Smooth muscle cell (in vitro differentiated cells): Measurements from ENCODE around the gene SCRN2. TPM values are rescaled to one million over a fixed set of nuclear protein-coding genes. Genes with fewer than 3 reads are reported as not detected.
A peak's percentile ranks its signal among the peaks of the same experiment; 100 is the strongest.

Experiments
- DNase-seq: peaks from one replicate; lab custom pipeline; 2025; ENCODE audit not compliant: unreplicated experiment; lab: John Stamatoyannopoulos, UW
- H2AFZ ChIP-seq: fragments of 200-600 bp; sonication (generic); 2 replicates; pipeline ENCODE4 v1.6.0; 2016; ENCODE audit warnings: antibody characterized with exemption, low read depth, mild to moderate bottlenecking
- H3F3A ChIP-seq: fragments of 200-600 bp; sonication (generic); 2 replicates; pipeline ENCODE4 v1.6.0; 2017; ENCODE audit warnings: antibody characterized with exemption, low read depth
- H3K27ac ChIP-seq: fragments of 200-600 bp; sonication (generic); 2 replicates; pipeline ENCODE4 v1.5.1; 2016; ENCODE audit warnings: low read depth, mild to moderate bottlenecking
- H3K27me3 ChIP-seq: fragments of 200-600 bp; sonication (generic); 2 replicates; pipeline ENCODE4 v1.6.1; 2016; ENCODE audit warnings: low read depth, mild to moderate bottlenecking
- H3K36me3 ChIP-seq: fragments of 200-600 bp; sonication (generic); 2 replicates; pipeline ENCODE4 v1.5.1; 2016; ENCODE audit warnings: low read depth
- H3K4me1 ChIP-seq: fragments of 200-600 bp; sonication (generic); 2 replicates; pipeline ENCODE4 v1.5.1; 2016; ENCODE audit warnings: low read depth
- H3K4me2 ChIP-seq: fragments of 200-600 bp; sonication (generic); 2 replicates; pipeline ENCODE4 v1.6.0; 2016; ENCODE audit warnings: mild to moderate bottlenecking
- H3K4me3 ChIP-seq: fragments of 200-600 bp; sonication (generic); 2 replicates; pipeline ENCODE4 v1.5.1; 2016; ENCODE audit warnings: mild to moderate bottlenecking
- H3K79me2 ChIP-seq: fragments of 200-600 bp; sonication (generic); 2 replicates; pipeline ENCODE4 v1.6.0; 2016; ENCODE audit warnings: low read depth, mild to moderate bottlenecking
- H3K9ac ChIP-seq: fragments of 200-600 bp; sonication (generic); 2 replicates; pipeline ENCODE4 v1.6.0; 2016; ENCODE audit warnings: low read depth
- H3K9me3 ChIP-seq: fragments of 200-600 bp; sonication (generic); replicated peaks from 2 replicates; pipeline ENCODE4 v1.5.1; 2016; ENCODE audit warnings: low read depth
- H4K20me1 ChIP-seq: fragments of 200-600 bp; sonication (generic); 2 replicates; pipeline ENCODE4 v1.6.0; 2016; ENCODE audit warnings: low read depth
- CTCF ChIP-seq: fragments of 200-600 bp; sonication (generic); IDR thresholded peaks from 2 replicates; pipeline ENCODE4 v1.5.1; 2017; ENCODE audit warnings: borderline replicate concordance, mild to moderate bottlenecking, antibody characterized with exemption; ENCODE audit not compliant: insufficient read depth, poor library complexity, severe bottlenecking
- WGBS: methylation state at CpG from one replicate; pipeline ENCODE4 v1.1.7; 2016; ENCODE audit warnings: low lambda C conversion rate; 5-methylcytosine and 5-hydroxymethylcytosine counted together
- polyA plus RNA-seq: library from polyadenylated mRNA; unstranded; fragments of >200 nt; fragmentation: Nextera tagmentation; extraction: Ambion mirVana; gene quantifications from 2 replicates; pipeline ENCODE4 v1.2.1, GENCODE V29; 2016
- total RNA-seq: library from RNA; depleted of rRNA; stranded (reverse); fragments of >200 nt; gene quantifications from 2 replicates; pipeline ENCODE4 v1.2.3, GENCODE V29; 2014

The SCRN2 gene
- total and polyA plus RNA-seq, 2 experiments from 2014 or later: 16.0 to 49.4 TPM

- Histone ChIP-seq H3K36me3 (no peaks in the 10 kb centered on the region), H2AFZ (no peak overlapping the region), H3K4me3 (no peak overlapping the region), H4K20me1 (peaks cover 8% of the 10 kb centered on the region), H3F3A (peaks cover 8% of the 10 kb centered on the region), H3K79me2 (no peaks in the 10 kb centered on the region), H3K27ac (peak overlapping the region; percentile 96), H3K4me2 (peak overlapping the region; percentile 52), H3K9me3 (no peaks in the 10 kb centered on the region), H3K9ac (peak overlapping the region; percentile 73), H3K27me3 (no peaks in the 10 kb centered on the region), H3K4me1 (peaks cover 4% of the 10 kb centered on the region)
- no peak for TF ChIP-seq CTCF
- DNase-seq: no peak
- WGBS: 89% methylated on average over 9 of the region's 9 CpGs
These were observed 30.0 kb downstream of the SCRN2 start for GRCh38 chr17:47810901-47811635.

GRCh38 chr17:47810200-47810821 is 30.8 kb downstream of the SCRN2 start:
- Histone ChIP-seq H3K9ac (peak overlapping the region; percentile 73), H2AFZ (no peak overlapping the region), H3F3A (peaks cover 8% of the 10 kb centered on the region), H3K9me3 (no peaks in the 10 kb centered on the region), H3K4me3 (no peak overlapping the region), H4K20me1 (peaks cover 8% of the 10 kb centered on the region), H3K36me3 (no peaks in the 10 kb centered on the region), H3K79me2 (no peaks in the 10 kb centered on the region), H3K27me3 (no peaks in the 10 kb centered on the region), H3K4me2 (peak overlapping the region; percentile 52), H3K27ac (peak overlapping the region; percentile 96), H3K4me1 (peaks cover 4% of the 10 kb centered on the region)
- WGBS: 36% methylated on average over 10 of the region's 10 CpGs
- no peak for DNase-seq
- no peak for TF ChIP-seq CTCF

- H3F3A ChIP-seq: peaks cover 8% of the 10 kb centered on the region
- H3K9me3 ChIP-seq: no peaks in the 10 kb centered on the region
- H3K79me2 ChIP-seq: no peaks in the 10 kb centered on the region
- peak overlapping the region; percentile 96 for H3K27ac ChIP-seq
- peak overlapping the region; percentile 52 for H3K9ac ChIP-seq
- peaks cover 8% of the 10 kb centered on the region for H4K20me1 ChIP-seq
- peaks cover 4% of the 10 kb centered on the region for H3K4me1 ChIP-seq
- no peak overlapping the region for H3K4me3 ChIP-seq
- no peak for TF ChIP-seq CTCF
- peaks cover 7% of the 10 kb centered on the region for H3K27me3 ChIP-seq
- H2AFZ ChIP-seq: no peak overlapping the region
- no peaks in the 10 kb centered on the region for H3K36me3 ChIP-seq
- WGBS: 98% methylated on average over 22 of the region's 22 CpGs
- no peak overlapping the region for H3K4me2 ChIP-seq
- no peak for DNase-seq
These were observed 32.1 kb downstream of the SCRN2 start for GRCh38 chr17:47808830-47809480.
